ENCODE results near the gene TUBA1C. TPM values are rescaled to one million over a fixed set of nuclear protein-coding genes. Genes with fewer than 3 reads are reported as not detected.
A peak's percentile ranks its signal among the peaks of the same experiment; 100 is the strongest.

TUBA1C gene
- total and polyA plus RNA-seq, 9 of the 15 experiments (the other 6 are each of a cell fraction or from before 2014, with no cell fraction given): 755 to 3,012 (median 914) TPM

GRCh38 chr12:49264466-49264872 lies 413 bp upstream of the TUBA1C start (continued):
- TF ChIP-seq ELF1 (tag; IDR thresholded peaks at IDR 0.05) (peak; percentile 78), CC2D1A (IDR thresholded peaks at IDR 0.05) (peak; percentile 87), NONO (IDR thresholded peaks at IDR 0.05; ENCODE audit: low read depth in 2 of 2, low read length in 1 of 2) (peak in 1 of 2 experiments; percentile 51; a peak in 1 of 4 replicates), MIER1 (IDR thresholded peaks at IDR 0.05; ENCODE audit: low read depth) (no peak), HBP1 (CRISPR knock-in tag; IDR thresholded peaks at IDR 0.05) (peak; percentile 79; the same call in 1 of the 2 replicates), DPF2 (IDR thresholded peaks at IDR 0.05) (peak; percentile 47; the same call in 1 of the 2 replicates), ARID4B (CRISPR knock-in tag; IDR thresholded peaks at IDR 0.05) (peak; percentile 52; the same call in 1 of the 2 replicates), MTA1 (IDR thresholded peaks at IDR 0.05; ENCODE audit: borderline replicate concordance) (peak; percentile 86; the same call in 1 of the 2 replicates), ZBTB2 (IDR thresholded peaks at IDR 0.05) (peak; percentile 75; the same call in 1 of the 2 replicates), NFIC (IDR thresholded peaks at IDR 0.05) (0 out of 2 replicates have a peak, but pooled peaks have one; percentile 24), ZBTB11 (CRISPR knock-in tag; IDR thresholded peaks at IDR 0.05) (peak; percentile 14 to 61 (median 55); a peak in 3 of 6 replicates)

Data from K562 (cell line).